K562 (cell line): ENCODE results near the gene RNF212B. TPM values are rescaled to one million over a fixed set of nuclear protein-coding genes. Genes with fewer than 3 reads are reported as not detected.

Source experiments
- CHD1 ChIP-seq: fragments of 200-600 bp; sonication (generic); IDR thresholded peaks from one replicate; pipeline ENCODE4 v1.6.1; 2012; ENCODE audit warnings: mild to moderate bottlenecking, moderate library complexity, low read length, inconsistent platforms
- CXXC5 ChIP-seq: fragments of 250-450 bp; sonication (Bioruptor Pico); IDR thresholded peaks from 2 replicates; pipeline ENCODE4 v1.8.0; 2022; ENCODE audit warnings: inconsistent platforms, mild to moderate bottlenecking, moderate library complexity
- ERF ChIP-seq: fragments of 450-650 bp; formaldehyde crosslinking; IDR thresholded peaks from 2 replicates; pipeline ENCODE4 v1.4.0; 2020; ENCODE audit warnings: mild to moderate bottlenecking, mixed read lengths
- HDGF ChIP-seq: fragments of 450-650 bp; IDR thresholded peaks from 2 replicates; pipeline ENCODE4 v1.6.1; 2016
- HMG20B ChIP-seq: fragments of 250-450 bp; sonication (Bioruptor Pico); IDR thresholded peaks from 2 replicates; pipeline ENCODE4 v1.5.0; 2021; ENCODE audit warnings: mild to moderate bottlenecking
- JUND ChIP-seq, 2 experiments: IDR thresholded peaks; 2 replicates in 1 of 2; 3 replicates in 1 of 2; pipeline ENCODE4 v1.6.1; 2011; ENCODE audit warnings: borderline replicate concordance in 2 of 2, low read depth in 2 of 2, low read length in 2 of 2, improper control_type of control experiment in 1 of 2, missing biosample characterization in 1 of 2, missing genetic modification characterization in 1 of 2, missing genetic modification reagents in 1 of 2
- LARP7 ChIP-seq: fragments of 450-650 bp; IDR thresholded peaks from 2 replicates; pipeline ENCODE4 v1.6.1; 2016
- NFXL1 ChIP-seq: fragments of 450-650 bp; formaldehyde crosslinking; IDR thresholded peaks from 2 replicates; pipeline ENCODE4 v1.4.0; 2021; ENCODE audit warnings: mild to moderate bottlenecking
- NONO ChIP-seq, 2 experiments: fragments of 200-400 bp in 1 of 2; fragments of 450-650 bp in 1 of 2; formaldehyde crosslinking in 1 of 2; IDR thresholded peaks; 2 replicates each; pipeline ENCODE4 v1.6.1; 2017; ENCODE audit warnings: low read depth in 2 of 2, mild to moderate bottlenecking in 2 of 2, moderate library complexity in 2 of 2, low read length in 1 of 2
- RAD51 ChIP-seq: fragments of 450-650 bp; IDR thresholded peaks from 2 replicates; pipeline ENCODE4 v1.7.1; 2016; ENCODE audit warnings: low read depth, mild to moderate bottlenecking, borderline replicate concordance
- RBM25 ChIP-seq: fragments of 200-400 bp; formaldehyde crosslinking; IDR thresholded peaks from 2 replicates; pipeline ENCODE4 v1.6.1; 2018; ENCODE audit warnings: low read length, low read depth, moderate library complexity; ENCODE audit not compliant: severe bottlenecking
- RFX5 ChIP-seq: IDR thresholded peaks from 2 replicates; pipeline ENCODE4 v1.6.1; 2011; ENCODE audit warnings: low read depth, mild to moderate bottlenecking, improper control_type of control experiment, low read length
- SMARCA4 ChIP-seq: fragments of 450-650 bp; IDR thresholded peaks from 2 replicates; pipeline ENCODE4 v1.6.1; 2016
- SP1 ChIP-seq: sonication (generic); formaldehyde crosslinking; IDR thresholded peaks from 2 replicates; pipeline ENCODE4 v1.8.1; 2022; ENCODE audit warnings: mild to moderate bottlenecking, missing genetic modification reagents
- ZKSCAN3 ChIP-seq: fragments of 250-450 bp; sonication (Bioruptor Pico); IDR thresholded peaks from 2 replicates; pipeline ENCODE4 v1.4.0; 2020
- ZNF41 ChIP-seq: fragments of 250-450 bp; sonication (Bioruptor Pico); conservative IDR thresholded peaks from 2 replicates; pipeline ENCODE4 v1.4.0; 2020; ENCODE audit warnings: mild to moderate bottlenecking
- polyA plus RNA-seq, 8 experiments: library from polyadenylated mRNA; depleted of rRNA in 4 of 8; stranded (reverse) in 5 of 8; unstranded in 3 of 8; fragments of >200 nt; fragmentation: Nextera tagmentation in 2 of 8; fragmentation: Illumina TruSeq in 1 of 8; extraction: Ambion mirVana in 2 of 8; extraction: Trizol in 1 of 8; gene quantifications; 2 replicates each; pipeline versions ENCODE4 v1.2.1 to v1.2.3, GENCODE V29; 2011 to 2014; ENCODE audit warnings: inconsistent platforms in 1 of 8, missing spikeins in 1 of 8
- total RNA-seq, 7 experiments: library from RNA; depleted of rRNA in 6 of 7; stranded (reverse); fragments of >200 nt in 6 of 7; fragmentation: Illumina TruSeq in 2 of 7; extraction: Trizol in 2 of 7; gene quantifications; 2 replicates each; pipeline versions ENCODE4 v1.2.1 to v1.2.3, GENCODE V29; 2011 to 2021; ENCODE audit warnings: low replicate concordance in 1 of 7
- TF ChIP-seq, protein P1 (sequence below): conservative IDR thresholded peaks from 2 replicates; pipeline ENCODE4 v1.6.1; 2011; ENCODE audit warnings: low read depth, mild to moderate bottlenecking, low read length; ENCODE audit not compliant: control insufficient read depth
- TF ChIP-seq, protein P2 (sequence below): fragments of 200-800 bp; sonication (Bioruptor generic); IDR thresholded peaks from 2 replicates; pipeline ENCODE4 v1.6.1; 2017; ENCODE audit warnings: missing genetic modification characterization, missing compliant biosample characterization
- TF ChIP-seq, protein P3 (sequence below), 2 experiments: fragments of 200-800 bp in 1 of 2; sonication (Bioruptor generic) in 1 of 2; sonication (generic) in 1 of 2; formaldehyde crosslinking in 1 of 2; IDR thresholded peaks in 1 of 2; conservative IDR thresholded peaks in 1 of 2; 2 replicates each; pipeline versions ENCODE4 v1.5.0 to v1.6.1; 2016 to 2020; ENCODE audit warnings: missing compliant biosample characterization in 1 of 2, missing genetic modification characterization in 1 of 2, missing genetic modification reagents in 1 of 2
- TF ChIP-seq, protein P4 (sequence below): sonication (generic); formaldehyde crosslinking; IDR thresholded peaks from 2 replicates; pipeline ENCODE4 v1.4.0; 2020; ENCODE audit warnings: mild to moderate bottlenecking, missing genetic modification reagents

RNF212B gene
- total and polyA plus RNA-seq, 9 of the 15 experiments (the other 6 are each of a cell fraction or from before 2014, with no cell fraction given) = 0.15 to 0.43 (median 0.27) TPM; not detected in 3

DNA sequence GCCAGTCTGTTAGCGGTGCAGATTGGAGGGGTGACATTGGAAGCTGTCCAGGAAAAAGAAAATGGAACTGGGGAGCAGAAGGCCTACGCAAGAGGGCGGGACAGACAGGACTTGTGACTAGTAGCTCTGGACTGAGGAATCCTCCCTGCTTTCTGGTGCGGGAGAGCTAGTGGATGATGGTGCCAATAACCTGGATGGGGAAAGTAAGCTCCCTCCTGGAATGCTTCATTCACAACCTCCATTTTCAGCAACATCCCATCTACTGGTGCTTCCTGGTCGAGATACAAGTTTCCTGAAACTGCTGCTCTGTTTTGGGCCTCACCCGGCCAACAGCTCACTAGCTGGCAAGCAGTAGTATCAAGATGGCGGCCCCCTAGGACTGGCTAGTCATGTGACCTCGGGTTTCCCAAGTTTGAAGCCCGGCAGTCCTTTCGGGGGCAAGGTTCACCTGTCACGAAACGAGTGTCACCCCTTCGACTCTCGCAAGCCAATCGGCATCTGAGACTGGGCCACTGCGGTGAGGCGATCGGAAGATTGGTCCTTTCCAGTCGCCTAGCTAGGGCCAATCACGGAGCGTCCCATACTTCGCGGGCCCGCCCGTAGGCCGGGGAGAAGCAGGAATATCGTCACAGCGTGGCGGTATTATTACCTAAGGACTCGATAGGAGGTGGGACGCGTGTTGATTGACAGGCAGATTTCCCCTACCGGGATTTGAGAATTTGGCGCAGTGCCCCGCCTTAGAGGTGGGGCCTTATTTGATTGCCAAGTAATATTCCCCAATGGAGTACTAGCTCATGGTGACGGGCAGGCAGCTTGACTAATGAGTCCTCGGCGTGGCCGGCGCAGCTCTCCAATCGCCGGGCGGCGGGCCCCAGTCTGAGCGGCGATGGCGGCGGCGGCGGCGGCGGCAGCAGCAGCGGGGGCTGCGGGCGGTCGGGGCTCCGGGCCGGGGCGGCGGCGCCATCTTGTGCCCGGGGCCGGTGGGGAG, 83.1 kb downstream of the RNF212B start, which contains the start of gene PABPN1 (continued):
- no peak for TF ChIP-seq ZNF41 (CRISPR knock-in tag)
- 0 out of 2 replicates have a peak, but pooled peaks have one; percentile 27 for TF ChIP-seq LARP7
- no peak for TF ChIP-seq ZKSCAN3 (CRISPR knock-in tag)
- TF ChIP-seq HDGF = no peak
- peak; percentile 41; the same call in 1 of the 2 replicates for TF ChIP-seq RFX5
- TF ChIP-seq CHD1 = peak; percentile 72
- TF ChIP-seq, protein P1, sequence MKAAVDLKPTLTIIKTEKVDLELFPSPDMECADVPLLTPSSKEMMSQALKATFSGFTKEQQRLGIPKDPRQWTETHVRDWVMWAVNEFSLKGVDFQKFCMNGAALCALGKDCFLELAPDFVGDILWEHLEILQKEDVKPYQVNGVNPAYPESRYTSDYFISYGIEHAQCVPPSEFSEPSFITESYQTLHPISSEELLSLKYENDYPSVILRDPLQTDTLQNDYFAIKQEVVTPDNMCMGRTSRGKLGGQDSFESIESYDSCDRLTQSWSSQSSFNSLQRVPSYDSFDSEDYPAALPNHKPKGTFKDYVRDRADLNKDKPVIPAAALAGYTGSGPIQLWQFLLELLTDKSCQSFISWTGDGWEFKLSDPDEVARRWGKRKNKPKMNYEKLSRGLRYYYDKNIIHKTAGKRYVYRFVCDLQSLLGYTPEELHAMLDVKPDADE = no peak
- TF ChIP-seq CXXC5 (CRISPR knock-in tag) = peak; percentile 88
- TF ChIP-seq, protein P2, sequence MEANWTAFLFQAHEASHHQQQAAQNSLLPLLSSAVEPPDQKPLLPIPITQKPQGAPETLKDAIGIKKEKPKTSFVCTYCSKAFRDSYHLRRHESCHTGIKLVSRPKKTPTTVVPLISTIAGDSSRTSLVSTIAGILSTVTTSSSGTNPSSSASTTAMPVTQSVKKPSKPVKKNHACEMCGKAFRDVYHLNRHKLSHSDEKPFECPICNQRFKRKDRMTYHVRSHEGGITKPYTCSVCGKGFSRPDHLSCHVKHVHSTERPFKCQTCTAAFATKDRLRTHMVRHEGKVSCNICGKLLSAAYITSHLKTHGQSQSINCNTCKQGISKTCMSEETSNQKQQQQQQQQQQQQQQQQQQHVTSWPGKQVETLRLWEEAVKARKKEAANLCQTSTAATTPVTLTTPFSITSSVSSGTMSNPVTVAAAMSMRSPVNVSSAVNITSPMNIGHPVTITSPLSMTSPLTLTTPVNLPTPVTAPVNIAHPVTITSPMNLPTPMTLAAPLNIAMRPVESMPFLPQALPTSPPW (CRISPR knock-in tag) = peak; percentile 90
- TF ChIP-seq HMG20B (CRISPR knock-in tag) = no peak
- TF ChIP-seq, protein P3, sequence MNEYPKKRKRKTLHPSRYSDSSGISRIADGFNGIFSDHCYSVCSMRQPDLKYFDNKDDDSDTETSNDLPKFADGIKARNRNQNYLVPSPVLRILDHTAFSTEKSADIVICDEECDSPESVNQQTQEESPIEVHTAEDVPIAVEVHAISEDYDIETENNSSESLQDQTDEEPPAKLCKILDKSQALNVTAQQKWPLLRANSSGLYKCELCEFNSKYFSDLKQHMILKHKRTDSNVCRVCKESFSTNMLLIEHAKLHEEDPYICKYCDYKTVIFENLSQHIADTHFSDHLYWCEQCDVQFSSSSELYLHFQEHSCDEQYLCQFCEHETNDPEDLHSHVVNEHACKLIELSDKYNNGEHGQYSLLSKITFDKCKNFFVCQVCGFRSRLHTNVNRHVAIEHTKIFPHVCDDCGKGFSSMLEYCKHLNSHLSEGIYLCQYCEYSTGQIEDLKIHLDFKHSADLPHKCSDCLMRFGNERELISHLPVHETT (CRISPR knock-in tag; conservative IDR thresholded peaks at IDR 0.05 in 1 of 2, IDR thresholded peaks at IDR 0.05 in 1 of 2) = peak in 1 of 2 experiments; percentile 99; a peak in 2 of 4 replicates
- no peak; the same call in none of the 2 replicates for TF ChIP-seq JUND (IDR thresholded peaks at IDR 0.05; ENCODE audit: borderline replicate concordance, low read depth, low read length)
- TF ChIP-seq JUND (tag; IDR thresholded peaks at IDR 0.05; ENCODE audit: borderline replicate concordance, low read depth, low read length) = peak; percentile 10; the same call in 1 of the 3 replicates
- TF ChIP-seq ERF (CRISPR knock-in tag) = peak; percentile 87; the same call in 1 of the 2 replicates
- TF ChIP-seq RBM25 = peak; percentile 97
- peak; percentile 86; the same call in 1 of the 2 replicates for TF ChIP-seq SP1 (CRISPR knock-in tag)
- TF ChIP-seq, protein P4, sequence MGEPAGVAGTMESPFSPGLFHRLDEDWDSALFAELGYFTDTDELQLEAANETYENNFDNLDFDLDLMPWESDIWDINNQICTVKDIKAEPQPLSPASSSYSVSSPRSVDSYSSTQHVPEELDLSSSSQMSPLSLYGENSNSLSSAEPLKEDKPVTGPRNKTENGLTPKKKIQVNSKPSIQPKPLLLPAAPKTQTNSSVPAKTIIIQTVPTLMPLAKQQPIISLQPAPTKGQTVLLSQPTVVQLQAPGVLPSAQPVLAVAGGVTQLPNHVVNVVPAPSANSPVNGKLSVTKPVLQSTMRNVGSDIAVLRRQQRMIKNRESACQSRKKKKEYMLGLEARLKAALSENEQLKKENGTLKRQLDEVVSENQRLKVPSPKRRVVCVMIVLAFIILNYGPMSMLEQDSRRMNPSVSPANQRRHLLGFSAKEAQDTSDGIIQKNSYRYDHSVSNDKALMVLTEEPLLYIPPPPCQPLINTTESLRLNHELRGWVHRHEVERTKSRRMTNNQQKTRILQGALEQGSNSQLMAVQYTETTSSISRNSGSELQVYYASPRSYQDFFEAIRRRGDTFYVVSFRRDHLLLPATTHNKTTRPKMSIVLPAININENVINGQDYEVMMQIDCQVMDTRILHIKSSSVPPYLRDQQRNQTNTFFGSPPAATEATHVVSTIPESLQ = no peak
- TF ChIP-seq NONO (IDR thresholded peaks at IDR 0.05; ENCODE audit: low read depth in 2 of 2, low read length in 1 of 2) = peak in 1 of 2 experiments; percentile 48; a peak in 1 of 4 replicates
- TF ChIP-seq RAD51 = peak; percentile 97
- no peak for TF ChIP-seq NFXL1 (CRISPR knock-in tag)
- TF ChIP-seq SMARCA4 = no peak
